Activated CD8-positive, alpha-beta memory T cell treated with anti-CD3 and anti-CD28 coated beads, Interleukin-2, amount 50 U/mL, for 48 hours (primary cell): ENCODE data around the gene RRP1.

Experiments used
- DNase-seq: peaks from one replicate; pipeline ENCODE4 v3.0.0-alpha.2; 2020

Gene RRP1

DNA sequence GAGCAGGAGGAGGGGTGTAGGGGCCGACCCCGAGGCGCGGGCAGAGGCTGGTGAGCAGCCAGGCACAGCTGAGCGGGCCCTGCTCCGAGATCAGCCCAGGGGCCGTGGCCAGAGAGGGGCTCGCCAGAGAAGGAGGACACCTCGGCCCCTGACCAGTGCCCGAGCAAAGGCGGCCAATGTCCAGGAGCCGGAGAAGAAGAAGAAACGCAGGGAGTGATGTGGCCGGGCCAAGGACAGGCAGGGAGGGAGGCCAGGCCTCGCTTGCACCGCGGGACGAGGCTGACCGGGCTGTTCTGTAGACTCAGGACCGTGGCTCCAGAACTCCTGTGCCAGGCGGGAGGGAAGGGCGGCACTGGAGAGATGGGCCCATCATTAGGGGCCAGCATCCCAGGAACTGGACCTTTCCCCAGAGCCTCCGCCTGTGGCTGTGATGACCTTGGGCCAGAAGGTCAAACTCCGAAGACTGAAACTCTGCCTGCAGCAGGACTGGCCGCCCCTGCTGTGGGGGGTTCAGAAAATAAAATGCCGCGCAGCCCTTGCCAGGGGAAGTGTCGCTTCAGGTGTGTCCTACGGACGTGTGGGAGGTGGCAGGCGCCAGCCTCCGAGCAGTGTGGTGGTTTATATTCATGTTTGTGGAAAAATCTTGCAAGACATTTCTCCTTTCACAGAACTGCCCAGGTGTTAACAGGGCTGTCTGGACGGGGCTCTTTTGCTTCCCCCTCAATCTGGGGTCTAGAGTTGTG lies 14.4 kb downstream of the RRP1 start:
- no peak for DNase-seq

DNA sequence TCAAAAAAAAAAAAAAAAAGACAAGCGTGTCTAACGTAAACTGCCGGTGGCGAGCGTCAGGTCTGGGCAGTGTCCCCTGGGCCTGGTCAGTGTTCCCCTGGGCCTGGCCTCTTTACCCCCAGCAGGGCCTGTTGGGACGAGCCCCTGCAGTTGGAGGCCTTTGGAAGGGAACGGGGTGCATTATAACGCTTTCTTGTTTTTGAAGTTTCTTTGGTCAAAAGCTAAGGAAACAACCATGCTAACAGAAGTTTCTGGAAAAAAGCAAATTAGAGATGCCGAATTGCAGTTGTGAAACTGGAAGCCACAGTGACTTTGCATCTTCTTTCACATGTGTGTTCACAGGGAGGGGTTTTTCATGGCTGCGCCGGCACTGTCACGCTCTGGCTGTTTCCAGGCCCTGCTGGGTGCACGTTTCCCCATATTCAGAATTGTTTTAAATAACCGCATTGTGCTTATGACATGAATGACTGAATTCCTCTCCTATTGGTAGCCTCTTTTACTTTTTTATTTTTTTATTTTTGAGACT lies 16.0 kb downstream of the RRP1 start:
- no peak for DNase-seq

DNA sequence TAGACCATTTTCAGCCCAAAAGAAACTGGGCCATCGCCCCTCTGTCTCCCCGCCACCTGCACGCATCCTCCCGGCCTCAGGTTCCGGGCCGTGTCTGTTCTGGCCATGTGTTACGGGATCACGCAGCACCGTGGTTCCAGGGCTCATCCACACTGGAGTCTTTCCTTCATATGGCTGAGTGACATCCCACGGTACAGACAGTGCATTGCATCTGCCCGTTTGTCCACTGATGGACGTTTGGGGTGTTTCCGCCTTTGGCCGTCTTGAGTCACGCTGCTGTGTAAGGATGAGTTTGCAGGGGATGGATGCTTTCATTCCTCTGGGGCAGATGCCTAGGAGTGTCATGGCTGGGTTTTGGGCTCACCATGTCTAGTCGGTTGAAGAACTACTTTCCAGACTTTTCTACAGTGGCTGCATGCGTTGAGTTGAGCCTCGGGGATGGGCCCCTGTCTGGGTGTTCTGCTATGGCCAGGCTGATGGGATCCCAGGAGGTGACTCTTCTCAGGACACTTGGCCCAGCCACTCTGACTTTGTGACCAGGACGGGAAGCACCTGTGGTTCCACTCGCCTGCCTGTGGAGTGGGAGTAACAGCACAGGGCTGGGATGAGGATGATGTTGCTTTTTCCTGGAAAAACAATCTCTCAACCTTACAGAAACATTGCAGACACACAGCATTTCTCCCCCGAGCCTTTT lies 16.8 kb downstream of the RRP1 start:
- DNase-seq = no peak

DNA sequence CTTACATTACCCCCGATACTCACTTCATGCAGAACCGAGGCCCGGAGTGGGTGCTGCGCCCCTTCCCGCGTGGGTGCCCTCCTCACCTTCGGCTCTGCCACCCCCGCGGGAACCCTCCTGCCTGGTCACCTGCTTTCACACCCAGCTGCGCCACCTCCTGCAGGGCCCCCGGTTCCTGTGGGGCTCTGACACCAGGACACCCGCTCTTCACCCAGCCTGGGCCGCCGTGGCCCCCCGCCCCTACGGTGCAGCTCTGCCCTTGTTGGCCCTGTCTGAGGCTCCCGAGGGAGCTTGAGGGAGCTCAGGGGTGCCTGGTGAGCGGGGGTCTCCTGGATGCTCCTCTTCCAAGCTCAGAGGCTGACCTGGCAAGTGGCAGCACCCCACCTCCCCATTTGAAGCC lies 19.0 kb downstream of the RRP1 start:
- DNase-seq = no peak

- no peak for DNase-seq
Measured at GRCh38 chr21:43808832-43809251, 19.5 kb downstream of the RRP1 start.

GRCh38 chr21:43809346-43809799 lies 20.0 kb downstream of the RRP1 start:
- DNase-seq = no peak

GRCh38 chr21:43809853-43810504 lies 20.6 kb downstream of the RRP1 start:
- no peak for DNase-seq

DNA sequence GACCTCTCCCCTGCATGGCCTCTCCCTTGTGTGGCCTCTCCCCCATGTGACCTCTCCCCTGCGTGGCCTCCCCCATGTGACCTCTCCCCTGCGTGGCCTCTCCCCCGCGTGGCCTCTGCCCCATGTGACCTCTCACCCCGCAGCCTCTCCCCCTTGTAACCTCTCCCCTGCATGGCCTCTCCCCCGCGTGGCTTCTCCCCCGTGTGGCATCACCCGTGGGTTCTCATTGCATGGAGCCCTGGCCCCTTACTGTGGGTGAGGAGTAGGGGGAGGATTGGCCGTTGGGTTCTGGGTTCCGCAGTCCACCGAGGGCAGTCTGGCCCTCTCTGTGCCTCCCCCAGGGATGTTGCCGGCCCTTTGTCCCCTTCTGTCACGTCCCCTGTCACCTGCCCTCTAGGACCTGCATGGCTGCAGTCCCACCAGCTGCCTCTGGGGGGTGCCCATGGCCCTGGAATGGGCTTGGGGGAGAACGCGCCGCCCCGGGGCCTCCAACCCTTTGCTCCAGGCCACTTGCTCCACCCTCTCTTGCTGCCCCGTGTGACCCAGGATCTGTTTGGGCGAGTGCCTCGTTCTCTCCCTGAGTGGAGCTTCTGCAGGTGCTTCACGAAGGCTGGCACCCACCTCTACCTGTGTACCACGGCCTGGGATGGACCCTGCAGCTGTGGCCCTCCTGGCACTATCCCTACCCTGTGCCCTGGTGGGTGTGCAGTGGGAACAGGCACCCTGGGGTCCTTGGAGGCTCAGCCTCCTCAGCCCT lies 21.3 kb downstream of the RRP1 start:
- DNase-seq = peak; percentile 99

GRCh38 chr21:43811262-43812105 lies 22.1 kb downstream of the RRP1 start:
- no peak for DNase-seq

DNA sequence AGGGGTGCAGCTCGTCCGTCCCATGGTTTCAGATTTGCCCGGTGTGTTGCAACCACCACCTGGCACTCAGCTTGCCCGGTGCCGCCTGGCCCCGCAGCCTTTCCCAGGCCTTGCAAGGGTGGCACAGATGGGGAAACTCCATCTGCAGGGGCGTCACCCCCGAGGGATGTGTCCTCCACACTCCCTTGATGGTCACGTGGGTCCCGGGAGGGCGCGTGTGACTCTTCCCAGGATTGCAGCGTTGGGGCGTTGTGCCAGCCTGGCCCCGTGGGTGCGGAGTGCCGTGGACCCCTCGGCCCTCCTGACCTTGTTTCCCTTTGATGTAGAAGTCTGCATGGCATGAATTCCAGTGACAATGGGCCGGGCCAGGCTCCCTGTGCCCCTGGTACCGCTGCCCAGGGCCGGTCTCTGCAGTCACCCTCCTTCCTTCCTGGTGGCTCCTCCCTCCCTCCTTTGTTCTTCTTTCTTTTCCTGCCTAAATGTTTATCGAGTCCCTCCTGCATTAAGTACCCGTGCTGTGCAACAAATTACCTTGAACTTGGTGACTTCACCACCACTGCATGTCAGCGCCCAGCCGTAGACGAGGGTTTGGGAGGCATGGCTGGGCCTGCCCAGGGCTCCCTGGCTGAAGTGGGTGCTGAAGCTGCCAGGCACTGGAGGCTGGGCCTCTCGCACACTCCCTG lies 22.9 kb downstream of the RRP1 start:
- DNase-seq = no peak

DNA sequence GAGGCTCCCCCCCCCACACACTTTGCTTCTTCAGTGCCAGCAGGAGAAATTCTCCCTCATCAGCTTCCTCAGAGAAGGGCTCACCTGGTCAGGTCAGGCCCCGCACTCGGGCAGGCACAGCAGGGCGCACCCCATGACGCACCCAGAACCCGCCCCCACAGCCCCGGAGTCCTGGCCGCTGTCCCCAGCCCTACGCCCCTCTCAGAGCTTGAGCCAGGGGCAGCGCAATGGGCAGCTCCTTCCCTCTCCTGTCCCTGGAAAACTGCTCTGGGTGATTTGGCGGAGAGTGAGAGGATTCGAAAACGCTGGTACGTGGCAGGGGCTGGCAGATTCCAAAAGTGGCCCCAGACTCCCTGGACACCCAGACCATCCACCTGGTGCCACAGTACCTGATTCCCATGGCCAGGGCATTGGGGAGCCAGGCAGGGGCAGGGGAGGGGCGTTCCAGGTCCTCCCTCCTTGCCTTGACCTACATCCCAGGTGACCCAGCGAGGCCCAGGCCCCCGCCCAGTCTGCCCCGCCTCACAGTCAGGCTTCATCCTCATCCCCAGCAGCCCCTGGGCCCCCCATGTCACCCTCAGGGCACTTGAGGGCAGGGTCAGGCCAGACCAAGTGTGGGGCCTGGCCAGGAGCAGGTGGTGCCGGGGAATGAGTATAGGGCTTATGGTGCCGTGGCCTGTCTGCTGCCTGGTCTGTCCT lies 23.7 kb downstream of the RRP1 start:
- DNase-seq = no peak

DNA sequence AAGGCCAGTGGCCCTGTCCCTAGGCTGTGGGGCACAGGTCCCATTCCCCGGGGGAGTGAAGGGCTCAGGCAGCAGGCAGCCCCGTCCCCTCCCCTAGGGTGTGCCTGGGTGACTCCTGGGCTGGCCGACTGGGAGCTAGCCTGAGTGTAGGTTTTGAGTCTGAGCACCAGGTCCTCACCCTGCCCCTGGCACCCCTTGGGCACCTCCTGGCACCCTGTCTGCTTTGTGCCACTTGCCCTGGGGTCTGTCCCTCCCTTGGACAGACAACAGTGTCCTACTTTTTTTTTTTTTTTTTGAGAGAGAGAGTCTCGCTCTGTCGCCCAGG lies 24.2 kb downstream of the RRP1 start:
- no peak for DNase-seq

GRCh38 chr21:43814215-43815106 lies 25.1 kb downstream of the RRP1 start:
- no peak for DNase-seq

DNA sequence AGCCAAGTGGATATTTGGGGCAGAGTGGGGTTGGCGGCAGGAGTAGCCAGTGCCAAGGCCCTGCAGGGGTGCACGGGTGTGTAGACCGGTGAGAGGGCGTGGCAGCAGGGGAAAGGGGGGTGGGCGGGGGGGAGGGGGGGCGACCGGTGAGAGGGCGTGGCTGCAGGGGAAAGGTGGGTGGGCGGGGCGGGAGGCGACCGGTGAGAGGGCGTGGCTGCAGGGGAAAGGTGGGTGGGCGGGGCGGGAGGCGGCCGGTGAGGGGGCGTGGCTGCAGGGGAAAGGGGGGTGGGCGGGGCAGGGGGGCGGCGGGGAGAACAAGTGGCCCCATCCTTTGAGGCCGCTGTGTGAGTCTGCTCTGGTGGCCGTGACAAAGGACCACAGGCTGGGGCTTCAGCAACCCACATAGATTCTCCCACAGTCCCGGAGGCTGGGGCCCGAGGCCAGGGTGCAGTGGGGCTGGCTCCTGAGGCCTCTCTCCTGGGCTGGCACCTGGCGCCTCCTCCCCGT lies 25.8 kb downstream of the RRP1 start:
- no peak for DNase-seq

DNA sequence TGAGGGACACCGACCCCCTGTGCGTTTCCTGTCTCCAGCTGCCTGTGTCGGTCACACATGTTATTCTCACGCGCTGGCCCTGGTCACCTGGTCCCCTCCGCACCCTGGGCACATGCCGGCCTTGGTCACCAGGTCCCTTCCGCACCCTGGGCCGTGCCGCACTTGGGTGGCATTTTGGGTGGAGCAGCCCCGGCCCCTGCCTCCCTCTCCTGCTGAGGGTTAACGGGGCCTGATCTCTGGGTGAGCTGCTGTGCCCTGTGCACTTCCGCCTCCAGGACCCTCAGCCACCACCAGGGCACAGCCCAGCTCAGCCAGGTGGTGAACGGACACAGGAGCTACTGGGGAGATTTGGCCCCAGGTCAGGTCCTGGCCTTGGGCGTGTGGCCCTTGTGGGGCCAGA lies 26.6 kb downstream of the RRP1 start:
- DNase-seq = no peak

DNA sequence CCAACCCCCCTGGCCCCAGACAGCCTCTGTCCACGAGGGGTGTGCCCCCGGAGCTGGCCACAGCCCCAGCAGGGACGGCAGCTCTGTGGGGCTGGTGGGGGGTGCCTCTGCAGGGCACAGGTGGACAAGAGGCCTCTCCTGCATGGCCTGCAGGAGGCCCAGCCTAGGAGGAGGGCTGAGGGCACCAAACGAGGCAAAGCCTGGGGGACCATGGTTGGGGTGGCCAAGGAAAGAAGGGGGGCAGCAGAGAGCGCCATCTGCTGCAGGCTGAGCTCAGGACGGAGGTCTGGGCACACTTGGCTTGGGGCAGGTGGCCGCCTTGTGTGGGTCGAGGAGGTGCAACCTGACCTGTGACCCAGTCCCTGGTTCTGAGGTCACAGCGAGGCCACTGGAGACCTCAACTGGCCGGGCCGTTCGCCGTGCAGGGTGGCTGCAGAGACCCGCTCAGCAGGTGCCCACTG lies 27.3 kb downstream of the RRP1 start:
- no peak for DNase-seq

DNA sequence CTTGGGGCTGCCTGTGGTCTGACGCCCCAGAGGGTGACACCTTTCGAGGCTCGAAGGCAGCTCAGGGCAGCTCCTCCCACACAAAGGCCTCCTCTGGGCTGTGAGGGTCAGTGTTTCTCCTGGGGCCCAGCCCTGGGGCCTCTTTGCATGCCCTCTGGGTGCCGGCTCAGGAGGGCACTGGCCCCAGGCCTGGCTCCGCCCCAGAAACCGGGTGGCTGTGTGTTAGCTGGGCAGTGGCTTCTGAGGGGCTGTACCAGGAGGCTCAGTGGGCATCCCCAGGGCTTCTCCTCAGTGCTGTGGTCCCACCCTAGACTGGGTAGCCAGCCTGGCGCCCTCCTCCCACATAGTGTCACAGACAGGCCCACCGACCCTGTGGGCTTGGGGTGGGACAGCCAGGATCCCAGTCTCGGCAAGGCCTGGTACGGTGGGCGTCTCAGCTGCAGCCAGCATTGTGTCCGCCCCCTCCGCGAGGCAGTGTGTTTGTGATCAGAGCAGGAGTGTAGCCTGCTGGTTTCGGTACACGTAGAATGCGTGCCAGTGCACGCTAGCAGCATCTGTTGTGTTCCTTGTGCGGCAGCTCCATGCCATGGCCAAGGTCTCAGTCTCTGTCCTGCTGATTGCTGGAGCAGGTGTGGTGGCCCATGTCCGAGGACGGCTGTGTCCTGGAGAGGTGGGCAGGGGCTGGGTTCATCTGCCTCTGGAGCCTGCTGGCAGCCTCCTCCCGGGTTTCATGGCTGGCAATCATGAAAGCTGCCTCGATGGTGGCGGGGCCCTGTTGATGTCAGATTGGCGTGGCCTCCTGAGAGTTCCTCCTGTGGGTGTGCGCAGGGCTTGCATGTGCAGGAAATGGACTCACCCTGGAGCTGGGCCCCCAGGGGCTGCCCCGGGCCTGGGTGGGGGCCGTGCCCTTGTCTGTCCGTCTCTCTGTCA lies 28.0 kb downstream of the RRP1 start:
- no peak for DNase-seq

- no peak for DNase-seq
Measured at GRCh38 chr21:43818685-43819084, 29.3 kb downstream of the RRP1 start.
